Stimulated activated CD8-positive, alpha-beta memory T cell treated with anti-CD3 and anti-CD28 coated beads, Interleukin-4, amount 100 ng/mL, for 48 hours (primary cell): ENCODE measurements around the gene SIK1.
"Not testable (repeated sequence)": the region's sequence is repeated elsewhere in the genome, so short reads cannot be mapped to it uniquely, and the experiment has no call there.

Source experiments
- DNase-seq: peaks from one replicate; pipeline ENCODE4 v3.0.0-alpha.2; 2020

Gene SIK1

GRCh38 chr21:43383351-43383750 lies 43.6 kb downstream of the SIK1 start:
- DNase-seq = not testable (repeated sequence)

GRCh38 chr21:43382902-43383301 lies 44.0 kb downstream of the SIK1 start:
- DNase-seq = not testable (repeated sequence)

GRCh38 chr21:43380852-43381533 lies 45.9 kb downstream of the SIK1 start:
- DNase-seq = not testable (repeated sequence)

- not testable (repeated sequence) for DNase-seq
Observed at GRCh38 chr21:43380337-43380736, 46.6 kb downstream of the SIK1 start.

- DNase-seq = not testable (repeated sequence)
Observed at GRCh38 chr21:43379626-43380122, 47.3 kb downstream of the SIK1 start.

GRCh38 chr21:43376478-43376882 lies 50.5 kb downstream of the SIK1 start:
- no peak for DNase-seq

GRCh38 chr21:43375837-43376477 lies 51.0 kb downstream of the SIK1 start:
- no peak for DNase-seq

- no peak for DNase-seq
Observed at GRCh38 chr21:43375006-43375836, 51.7 kb downstream of the SIK1 start.

- no peak for DNase-seq
Observed at GRCh38 chr21:43374228-43374885, 52.6 kb downstream of the SIK1 start.

- no peak for DNase-seq
Observed at GRCh38 chr21:43373362-43374227, 53.3 kb downstream of the SIK1 start.

GRCh38 chr21:43372663-43373361 lies 54.1 kb downstream of the SIK1 start:
- DNase-seq = no peak

- no peak for DNase-seq
Observed at GRCh38 chr21:43371786-43372185, 55.1 kb downstream of the SIK1 start.

- no peak for DNase-seq
Observed at GRCh38 chr21:43370888-43371570, 55.9 kb downstream of the SIK1 start.

GRCh38 chr21:43370091-43370658 lies 56.8 kb downstream of the SIK1 start:
- DNase-seq = no peak

- DNase-seq = no peak
Observed at GRCh38 chr21:43369596-43370090, 57.3 kb downstream of the SIK1 start.

GRCh38 chr21:43369124-43369523 lies 57.8 kb downstream of the SIK1 start:
- DNase-seq = no peak

GRCh38 chr21:43368685-43369084 lies 58.2 kb downstream of the SIK1 start:
- no peak for DNase-seq

- DNase-seq = no peak
Observed at GRCh38 chr21:43367859-43368258, 59.1 kb downstream of the SIK1 start.

GRCh38 chr21:43367296-43367695 lies 59.6 kb downstream of the SIK1 start:
- no peak for DNase-seq

- no peak for DNase-seq
Observed at GRCh38 chr21:43366656-43367055, 60.3 kb downstream of the SIK1 start.
